ENCODE measurements around the gene MUSTN1. TPM values are rescaled to one million over a fixed set of nuclear protein-coding genes. Genes with fewer than 3 reads are reported as not detected.

Gene MUSTN1
- total and polyA plus RNA-seq, 4 donors: 0.25 to 12.1 (median 3.9) TPM

DNA sequence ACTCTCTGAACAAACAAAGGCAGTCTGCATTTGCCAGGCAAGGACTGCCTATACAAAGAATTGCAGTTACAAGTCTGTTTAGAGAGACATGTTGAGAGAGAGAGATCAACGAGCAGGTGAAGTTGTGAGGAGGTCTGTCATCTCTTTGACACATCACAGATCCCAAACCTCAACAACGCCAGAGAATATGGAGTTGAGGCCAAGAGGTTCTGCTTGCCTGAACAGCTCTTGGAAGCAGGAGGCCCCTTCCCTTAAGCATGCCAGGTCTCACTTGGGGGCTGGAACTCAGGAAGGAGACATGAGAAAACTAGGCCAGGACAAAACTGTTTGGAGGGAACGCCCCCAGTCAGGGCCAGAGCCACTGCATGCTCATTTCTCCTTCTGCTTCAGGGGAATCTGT is 22.3 kb upstream of the MUSTN1 start (continued):
- TF ChIP-seq, protein P1, sequence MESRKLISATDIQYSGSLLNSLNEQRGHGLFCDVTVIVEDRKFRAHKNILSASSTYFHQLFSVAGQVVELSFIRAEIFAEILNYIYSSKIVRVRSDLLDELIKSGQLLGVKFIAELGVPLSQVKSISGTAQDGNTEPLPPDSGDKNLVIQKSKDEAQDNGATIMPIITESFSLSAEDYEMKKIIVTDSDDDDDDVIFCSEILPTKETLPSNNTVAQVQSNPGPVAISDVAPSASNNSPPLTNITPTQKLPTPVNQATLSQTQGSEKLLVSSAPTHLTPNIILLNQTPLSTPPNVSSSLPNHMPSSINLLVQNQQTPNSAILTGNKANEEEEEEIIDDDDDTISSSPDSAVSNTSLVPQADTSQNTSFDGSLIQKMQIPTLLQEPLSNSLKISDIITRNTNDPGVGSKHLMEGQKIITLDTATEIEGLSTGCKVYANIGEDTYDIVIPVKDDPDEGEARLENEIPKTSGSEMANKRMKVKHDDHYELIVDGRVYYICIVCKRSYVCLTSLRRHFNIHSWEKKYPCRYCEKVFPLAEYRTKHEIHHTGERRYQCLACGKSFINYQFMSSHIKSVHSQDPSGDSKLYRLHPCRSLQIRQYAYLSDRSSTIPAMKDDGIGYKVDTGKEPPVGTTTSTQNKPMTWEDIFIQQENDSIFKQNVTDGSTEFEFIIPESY (IDR thresholded peaks at IDR 0.05): no peak
- TF ChIP-seq HNF4A (conservative IDR thresholded peaks at IDR 0.05): no peak
- TF ChIP-seq FOXA1 (IDR thresholded peaks at IDR 0.05): no peak
- TF ChIP-seq HNF4G (IDR thresholded peaks at IDR 0.05): no peak

DNA sequence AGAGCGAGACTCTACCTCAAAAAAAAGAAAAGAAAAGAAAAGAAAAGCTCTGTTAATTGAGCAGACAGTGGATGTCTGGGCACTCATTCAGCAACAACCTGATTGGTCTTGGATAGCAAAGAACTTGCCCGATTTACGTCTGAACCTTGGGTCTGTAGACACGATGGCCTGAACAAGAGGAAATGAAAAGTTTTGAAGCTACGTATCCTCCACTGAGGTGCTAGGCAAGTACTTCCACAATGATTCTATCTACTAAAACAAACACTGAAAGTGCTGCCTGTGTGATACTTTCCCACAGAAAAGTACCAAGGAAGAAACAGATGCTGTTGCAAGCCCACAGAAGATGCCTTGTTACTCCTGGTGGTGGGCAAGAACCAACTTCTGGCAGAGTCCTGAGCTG is 21.8 kb upstream of the MUSTN1 start:
- TF ChIP-seq EGR1 (IDR thresholded peaks at IDR 0.05; ENCODE audit: low read depth in 2 of 2): no peak
- TF ChIP-seq SP1 (IDR thresholded peaks at IDR 0.05): no peak
- TF ChIP-seq, protein P2, sequence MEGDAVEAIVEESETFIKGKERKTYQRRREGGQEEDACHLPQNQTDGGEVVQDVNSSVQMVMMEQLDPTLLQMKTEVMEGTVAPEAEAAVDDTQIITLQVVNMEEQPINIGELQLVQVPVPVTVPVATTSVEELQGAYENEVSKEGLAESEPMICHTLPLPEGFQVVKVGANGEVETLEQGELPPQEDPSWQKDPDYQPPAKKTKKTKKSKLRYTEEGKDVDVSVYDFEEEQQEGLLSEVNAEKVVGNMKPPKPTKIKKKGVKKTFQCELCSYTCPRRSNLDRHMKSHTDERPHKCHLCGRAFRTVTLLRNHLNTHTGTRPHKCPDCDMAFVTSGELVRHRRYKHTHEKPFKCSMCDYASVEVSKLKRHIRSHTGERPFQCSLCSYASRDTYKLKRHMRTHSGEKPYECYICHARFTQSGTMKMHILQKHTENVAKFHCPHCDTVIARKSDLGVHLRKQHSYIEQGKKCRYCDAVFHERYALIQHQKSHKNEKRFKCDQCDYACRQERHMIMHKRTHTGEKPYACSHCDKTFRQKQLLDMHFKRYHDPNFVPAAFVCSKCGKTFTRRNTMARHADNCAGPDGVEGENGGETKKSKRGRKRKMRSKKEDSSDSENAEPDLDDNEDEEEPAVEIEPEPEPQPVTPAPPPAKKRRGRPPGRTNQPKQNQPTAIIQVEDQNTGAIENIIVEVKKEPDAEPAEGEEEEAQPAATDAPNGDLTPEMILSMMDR (IDR thresholded peaks at IDR 0.05; ENCODE audit: low read depth, low read length, missing input control): no peak
- TF ChIP-seq HNF4A (conservative IDR thresholded peaks at IDR 0.05): no peak
- no peak for TF ChIP-seq TAF1 (conservative IDR thresholded peaks at IDR 0.05)
- TF ChIP-seq JUND (IDR thresholded peaks at IDR 0.05): no peak
- no peak for TF ChIP-seq NR2F2 (IDR thresholded peaks at IDR 0.05)
- no peak for TF ChIP-seq RXRA (IDR thresholded peaks at IDR 0.05)
- TF ChIP-seq YY1 (IDR thresholded peaks at IDR 0.05): no peak
- no peak for TF ChIP-seq HNF4G (IDR thresholded peaks at IDR 0.05)
- TF ChIP-seq, protein P3, sequence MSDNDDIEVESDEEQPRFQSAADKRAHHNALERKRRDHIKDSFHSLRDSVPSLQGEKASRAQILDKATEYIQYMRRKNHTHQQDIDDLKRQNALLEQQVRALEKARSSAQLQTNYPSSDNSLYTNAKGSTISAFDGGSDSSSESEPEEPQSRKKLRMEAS (IDR thresholded peaks at IDR 0.05): no peak
- TF ChIP-seq, protein P4, sequence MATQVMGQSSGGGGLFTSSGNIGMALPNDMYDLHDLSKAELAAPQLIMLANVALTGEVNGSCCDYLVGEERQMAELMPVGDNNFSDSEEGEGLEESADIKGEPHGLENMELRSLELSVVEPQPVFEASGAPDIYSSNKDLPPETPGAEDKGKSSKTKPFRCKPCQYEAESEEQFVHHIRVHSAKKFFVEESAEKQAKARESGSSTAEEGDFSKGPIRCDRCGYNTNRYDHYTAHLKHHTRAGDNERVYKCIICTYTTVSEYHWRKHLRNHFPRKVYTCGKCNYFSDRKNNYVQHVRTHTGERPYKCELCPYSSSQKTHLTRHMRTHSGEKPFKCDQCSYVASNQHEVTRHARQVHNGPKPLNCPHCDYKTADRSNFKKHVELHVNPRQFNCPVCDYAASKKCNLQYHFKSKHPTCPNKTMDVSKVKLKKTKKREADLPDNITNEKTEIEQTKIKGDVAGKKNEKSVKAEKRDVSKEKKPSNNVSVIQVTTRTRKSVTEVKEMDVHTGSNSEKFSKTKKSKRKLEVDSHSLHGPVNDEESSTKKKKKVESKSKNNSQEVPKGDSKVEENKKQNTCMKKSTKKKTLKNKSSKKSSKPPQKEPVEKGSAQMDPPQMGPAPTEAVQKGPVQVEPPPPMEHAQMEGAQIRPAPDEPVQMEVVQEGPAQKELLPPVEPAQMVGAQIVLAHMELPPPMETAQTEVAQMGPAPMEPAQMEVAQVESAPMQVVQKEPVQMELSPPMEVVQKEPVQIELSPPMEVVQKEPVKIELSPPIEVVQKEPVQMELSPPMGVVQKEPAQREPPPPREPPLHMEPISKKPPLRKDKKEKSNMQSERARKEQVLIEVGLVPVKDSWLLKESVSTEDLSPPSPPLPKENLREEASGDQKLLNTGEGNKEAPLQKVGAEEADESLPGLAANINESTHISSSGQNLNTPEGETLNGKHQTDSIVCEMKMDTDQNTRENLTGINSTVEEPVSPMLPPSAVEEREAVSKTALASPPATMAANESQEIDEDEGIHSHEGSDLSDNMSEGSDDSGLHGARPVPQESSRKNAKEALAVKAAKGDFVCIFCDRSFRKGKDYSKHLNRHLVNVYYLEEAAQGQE (IDR thresholded peaks at IDR 0.05): no peak
- TF ChIP-seq, protein P1 (IDR thresholded peaks at IDR 0.05): no peak
- no peak for TF ChIP-seq RAD21 (IDR thresholded peaks at IDR 0.05)
- no peak for TF ChIP-seq GABPA (IDR thresholded peaks at IDR 0.05 in 1 of 2, conservative IDR thresholded peaks at IDR 0.05 in 1 of 2)
- no peak overlapping the region for H3K27ac ChIP-seq (ENCODE audit: low read depth in 1 of 2, low read length in 2 of 2)
- WGBS: 94% methylated on average over 5 of the region's 5 CpGs
- H3K36me3 ChIP-seq (ENCODE audit: control insufficient read depth in 4 of 4, insufficient read depth in 3 of 4, low read depth in 1 of 4, low read length in 3 of 4): peaks cover 0 to 19% (median 2%) of the 10 kb centered on the region in 4 donors
- H3K4me1 ChIP-seq (ENCODE audit: control insufficient read depth in 4 of 4, insufficient read depth in 4 of 4, low read length in 3 of 4): no peaks in the 10 kb centered on the region
- no peak for DNase-seq (ENCODE audit: low spot score)
- H3K4me3 ChIP-seq (ENCODE audit: low read depth in 1 of 3, low read length in 3 of 3): no peak overlapping the region
- no peaks in the 10 kb centered on the region for H3K27me3 ChIP-seq (ENCODE audit: control insufficient read depth in 4 of 4, insufficient read depth in 4 of 4, low read length in 3 of 4)
- H3K9ac ChIP-seq (ENCODE audit: low read depth in 1 of 2, low read length in 2 of 2): no peak overlapping the region
- no peaks in the 10 kb centered on the region for H3K9me3 ChIP-seq (ENCODE audit: control insufficient read depth in 4 of 4, low read length in 3 of 4)

All from liver (tissue), 9 donors.